HG03571 (cell line): ENCODE data around the gene GJD3.
"Not testable (repeated sequence)": the region's sequence is repeated elsewhere in the genome, so short reads cannot be mapped to it uniquely, and the experiment has no call there.

Experiments
- ATAC-seq: cut with Tn5 transposase; IDR thresholded peaks from one replicate; pipeline ENCODE4 v1.9.1; 2021; ENCODE audit not compliant: unreplicated experiment

Gene GJD3, protein sequence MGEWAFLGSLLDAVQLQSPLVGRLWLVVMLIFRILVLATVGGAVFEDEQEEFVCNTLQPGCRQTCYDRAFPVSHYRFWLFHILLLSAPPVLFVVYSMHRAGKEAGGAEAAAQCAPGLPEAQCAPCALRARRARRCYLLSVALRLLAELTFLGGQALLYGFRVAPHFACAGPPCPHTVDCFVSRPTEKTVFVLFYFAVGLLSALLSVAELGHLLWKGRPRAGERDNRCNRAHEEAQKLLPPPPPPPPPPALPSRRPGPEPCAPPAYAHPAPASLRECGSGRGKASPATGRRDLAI

DNA sequence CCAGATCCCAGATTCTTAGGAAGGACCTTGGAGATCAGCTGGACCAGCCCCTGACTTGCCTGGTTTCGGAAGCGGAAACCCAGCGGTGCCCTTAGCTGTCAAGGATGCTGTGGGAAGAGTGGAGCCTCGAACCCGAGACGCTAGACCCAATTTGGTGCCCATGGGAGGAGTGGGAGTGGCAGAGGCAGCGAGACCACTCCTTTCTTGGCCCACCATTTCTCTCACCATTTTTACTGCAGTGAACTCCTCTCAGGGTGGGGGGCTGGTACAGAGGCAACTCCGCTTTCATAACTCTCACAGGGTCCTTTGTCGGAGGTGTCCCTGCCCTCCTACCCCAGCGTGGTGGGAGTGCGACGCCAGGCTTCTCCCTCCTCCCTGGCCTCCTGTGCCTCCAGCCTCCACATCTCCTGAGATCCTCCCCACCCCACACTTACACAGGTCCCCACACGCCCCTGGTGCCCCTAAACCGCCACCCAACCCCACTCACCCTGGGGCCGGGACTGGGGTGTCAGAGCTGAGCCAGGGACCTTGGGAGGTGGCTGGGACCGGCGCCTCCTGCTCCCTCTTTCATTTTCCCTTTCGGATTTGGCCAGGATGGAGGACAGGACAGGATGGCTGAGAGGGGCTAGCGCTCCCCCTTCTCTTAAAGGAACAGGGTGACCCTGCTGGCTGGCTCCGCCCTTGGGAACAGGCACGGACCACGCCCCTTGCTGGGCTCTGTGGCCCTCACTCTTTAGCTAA lies at the start of gene GJD3:
GJD3 (minus strand) TSS at position 617 of the 741 bp plus-strand sequence. CDS start 922 bp downstream, outside the sequence.
- ATAC-seq: no peak

DNA sequence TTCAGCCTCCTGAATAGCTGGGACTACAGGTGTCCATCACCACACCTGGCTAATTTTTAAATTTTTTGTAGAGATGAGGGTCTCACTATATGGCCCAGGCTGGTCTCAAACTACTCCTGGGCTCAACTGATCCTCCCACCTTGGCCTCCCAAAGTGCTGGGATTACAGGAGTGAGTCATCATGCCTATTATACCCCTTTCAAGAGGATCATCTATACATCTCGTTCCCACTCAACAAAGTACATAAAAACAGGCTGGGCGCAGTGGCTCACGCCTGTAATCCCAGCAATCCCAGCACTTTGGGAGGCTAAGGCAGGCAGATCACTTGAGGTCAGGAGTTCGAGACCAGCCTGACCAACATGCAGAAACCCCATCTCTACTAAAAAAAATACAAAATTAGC lies 49.8 kb upstream of the GJD3 start:
- not testable (repeated sequence) for ATAC-seq

DNA sequence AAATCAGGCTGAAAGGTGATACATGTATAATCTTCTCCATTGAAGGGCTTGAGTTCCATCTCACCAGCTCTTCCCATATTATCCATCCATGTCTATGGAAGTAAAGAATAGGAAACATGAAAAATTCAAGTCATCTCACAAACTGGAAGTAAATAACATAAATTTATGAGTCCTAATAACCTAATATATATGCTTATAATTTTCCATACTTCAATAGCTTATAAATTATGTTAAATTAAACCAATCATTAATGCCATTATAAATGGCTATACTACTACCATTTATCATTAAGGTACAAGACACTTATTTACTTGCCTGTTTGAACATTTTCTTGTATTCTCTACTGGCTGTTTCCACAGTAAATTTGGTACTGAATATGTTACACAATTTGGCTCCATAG lies 48.3 kb upstream of the GJD3 start:
- ATAC-seq: no peak

DNA sequence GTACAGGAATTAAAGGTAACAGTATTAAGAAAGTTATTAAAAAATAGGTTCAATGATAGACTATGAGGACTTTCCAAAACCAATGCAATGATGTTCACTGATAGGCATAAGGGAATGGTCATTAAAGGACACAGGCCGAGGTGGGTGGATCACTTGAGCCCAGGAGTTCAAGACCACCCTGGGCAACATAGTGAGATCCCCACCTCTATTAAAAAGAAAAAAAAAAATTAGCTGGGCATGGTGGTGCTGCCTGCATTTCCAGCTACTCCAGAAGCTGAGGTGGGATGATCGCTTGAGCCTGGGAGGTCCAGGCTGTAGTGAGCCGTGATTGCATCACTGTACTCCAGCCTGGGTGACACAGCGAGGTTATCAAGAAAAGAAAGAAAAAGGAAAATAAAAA lies 47.3 kb upstream of the GJD3 start:
- ATAC-seq: no peak

GRCh38 chr17:40410082-40410481 lies 45.5 kb upstream of the GJD3 start:
- ATAC-seq: no peak

DNA sequence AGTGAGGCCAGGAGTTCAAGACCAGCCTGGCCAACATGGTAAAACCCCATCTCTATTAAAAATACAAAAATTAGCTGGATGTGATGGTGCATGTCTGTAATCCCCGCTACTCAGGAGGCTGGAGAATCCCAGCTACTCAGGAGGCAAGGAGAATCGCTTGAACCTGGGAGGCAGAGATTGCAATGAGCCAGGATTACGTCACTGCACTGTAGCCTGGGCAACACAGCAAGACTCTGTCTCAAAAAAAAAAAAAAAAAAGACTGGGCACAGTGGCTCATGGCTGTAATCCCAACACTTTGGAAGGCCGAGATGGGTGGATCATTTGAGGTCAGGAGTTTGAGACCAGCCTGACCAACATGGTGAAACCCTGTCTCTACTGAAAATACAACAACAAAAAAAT lies 45.0 kb upstream of the GJD3 start:
- ATAC-seq: not testable (repeated sequence)

DNA sequence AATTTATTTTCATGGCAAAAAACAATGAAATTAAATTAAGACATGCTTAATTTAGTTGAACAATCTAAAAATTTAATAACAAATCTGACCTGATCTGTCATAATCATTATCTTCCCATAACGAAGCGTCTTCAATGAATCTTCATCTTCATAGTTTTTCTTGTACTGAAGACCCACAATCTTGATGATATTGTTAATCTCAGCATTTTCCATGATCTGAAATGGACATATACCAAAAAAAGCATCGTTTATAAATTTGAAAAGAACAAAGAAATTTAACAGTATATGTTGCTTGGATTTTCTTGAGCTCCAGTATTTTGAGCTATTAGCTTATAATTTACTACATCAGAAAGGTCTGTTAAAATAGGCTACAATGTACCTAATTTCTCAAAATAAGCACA lies 42.9 kb upstream of the GJD3 start:
- ATAC-seq: no peak

- no peak for ATAC-seq
Measured at GRCh38 chr17:40404003-40404402, 39.5 kb upstream of the GJD3 start.

DNA sequence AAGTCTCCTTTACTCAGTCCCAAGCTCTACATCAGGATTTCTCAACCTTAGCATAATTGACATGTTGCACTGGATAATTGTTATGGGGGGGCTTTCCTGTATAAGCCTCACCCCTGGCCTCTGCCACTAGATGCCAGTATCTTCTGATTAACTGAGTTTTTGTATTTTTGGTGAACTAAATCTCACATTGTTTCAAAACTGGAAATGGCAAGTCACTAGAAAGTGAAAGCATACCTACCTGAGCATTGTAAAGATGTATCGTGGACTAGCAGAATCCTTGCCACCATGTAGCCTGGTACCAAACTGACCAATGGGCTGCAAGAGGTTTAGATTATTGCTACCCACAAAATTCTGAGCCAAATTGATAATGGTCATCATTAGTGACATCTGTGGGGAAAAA lies 38.1 kb upstream of the GJD3 start:
- ATAC-seq: no peak

GRCh38 chr17:40399185-40399584 lies 34.6 kb upstream of the GJD3 start:
- no peak for ATAC-seq

GRCh38 chr17:40386555-40386954 lies 22.0 kb upstream of the GJD3 start:
- not testable (repeated sequence) for ATAC-seq

DNA sequence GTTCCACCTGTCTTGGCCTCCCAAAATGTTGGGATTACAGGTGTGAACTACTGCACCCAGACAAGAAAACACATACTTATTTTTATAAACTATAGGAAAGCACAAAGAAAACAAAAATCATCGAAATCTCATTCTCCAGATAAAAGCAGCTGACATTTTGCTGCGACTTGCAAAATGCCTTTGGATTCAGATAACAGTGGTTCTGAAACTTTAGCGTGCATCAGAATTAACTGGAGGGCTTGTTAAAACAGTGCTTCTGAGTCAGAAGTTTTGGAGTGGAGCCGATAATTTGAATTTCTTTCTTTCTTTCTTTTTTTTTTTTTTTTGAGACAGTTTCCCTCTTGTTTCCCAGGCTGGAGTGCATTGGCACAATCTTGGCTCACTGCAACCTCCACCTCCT lies 17.7 kb upstream of the GJD3 start:
- no peak for ATAC-seq

- ATAC-seq: no peak
Measured at GRCh38 chr17:40378966-40379365, 14.4 kb upstream of the GJD3 start.

DNA sequence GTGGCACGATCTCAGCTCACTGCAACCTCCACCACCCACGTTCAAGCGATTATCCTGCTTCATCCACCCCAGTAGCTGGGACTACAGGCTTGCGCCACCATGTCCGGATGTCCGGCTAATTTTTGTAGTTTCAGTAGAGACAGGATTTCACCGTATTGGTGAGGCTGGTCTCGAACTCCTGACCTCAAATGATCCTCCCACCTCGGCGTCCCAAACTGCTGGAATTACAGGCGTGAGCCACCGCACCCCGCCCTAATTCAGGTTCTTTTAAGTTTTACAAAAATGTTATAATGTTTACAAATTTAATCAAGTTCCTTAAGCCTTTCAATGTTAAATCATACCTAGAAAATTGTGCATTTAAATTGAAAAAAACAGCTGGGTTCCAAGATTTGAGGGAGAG lies 13.3 kb upstream of the GJD3 start:
- ATAC-seq: no peak

DNA sequence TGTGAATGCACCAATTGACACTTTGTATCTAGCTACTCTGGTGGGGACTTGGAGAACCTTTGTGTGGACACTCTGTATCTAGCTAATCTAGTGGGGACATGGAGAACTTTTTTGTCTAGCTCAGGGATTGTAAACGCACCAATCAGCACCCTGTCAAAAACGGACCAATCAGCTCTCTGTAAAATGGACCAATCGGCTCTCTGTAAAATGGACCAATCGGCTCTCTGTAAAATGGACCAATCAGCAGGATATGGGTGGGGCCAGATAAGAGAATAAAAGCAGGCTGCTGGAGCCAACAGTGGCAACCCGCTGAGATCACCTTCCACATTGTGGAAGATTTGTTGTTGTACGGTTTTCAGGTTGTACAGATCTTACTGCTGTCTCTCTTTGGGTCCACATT lies 12.0 kb upstream of the GJD3 start:
- ATAC-seq: not testable (repeated sequence)

- not testable (repeated sequence) for ATAC-seq
Measured at GRCh38 chr17:40375786-40376185, 11.2 kb upstream of the GJD3 start.

DNA sequence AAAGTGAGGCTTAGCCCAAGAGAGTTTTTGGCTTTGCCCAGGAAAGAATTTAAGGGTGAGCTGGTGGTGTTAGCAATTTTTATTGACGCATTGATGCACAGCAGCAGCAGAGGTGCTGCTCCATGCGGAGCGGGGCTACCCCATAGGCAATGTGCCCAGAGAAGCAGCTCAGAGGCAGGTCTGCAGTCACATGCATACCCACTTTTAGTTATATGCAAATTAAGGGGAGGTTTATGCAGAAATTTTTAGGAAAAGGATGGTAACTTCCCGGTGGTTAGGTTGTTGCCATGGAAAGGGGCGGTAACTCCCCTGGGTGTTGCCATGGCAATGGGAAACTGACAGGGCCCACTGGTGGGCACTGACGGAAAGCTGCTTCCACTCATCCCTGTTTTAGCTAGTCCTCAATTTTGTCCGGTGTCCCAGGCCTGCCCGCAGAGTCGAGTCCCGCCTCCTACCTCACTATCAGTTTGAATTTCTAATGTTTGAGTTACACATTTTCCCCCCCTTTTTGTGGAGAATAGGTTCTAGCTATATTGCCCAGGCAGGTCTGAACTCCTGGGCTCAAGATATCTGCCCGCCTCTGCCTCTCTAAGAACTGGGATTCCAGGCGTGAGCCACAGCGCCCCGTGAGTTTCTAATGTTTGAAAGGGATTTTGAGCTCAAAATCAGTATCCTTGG lies 10.4 kb upstream of the GJD3 start:
- ATAC-seq: no peak

- no peak for ATAC-seq
Measured at GRCh38 chr17:40373999-40374398, 9.5 kb upstream of the GJD3 start.

GRCh38 chr17:40373324-40373723 lies 8.8 kb upstream of the GJD3 start:
- ATAC-seq: no peak

DNA sequence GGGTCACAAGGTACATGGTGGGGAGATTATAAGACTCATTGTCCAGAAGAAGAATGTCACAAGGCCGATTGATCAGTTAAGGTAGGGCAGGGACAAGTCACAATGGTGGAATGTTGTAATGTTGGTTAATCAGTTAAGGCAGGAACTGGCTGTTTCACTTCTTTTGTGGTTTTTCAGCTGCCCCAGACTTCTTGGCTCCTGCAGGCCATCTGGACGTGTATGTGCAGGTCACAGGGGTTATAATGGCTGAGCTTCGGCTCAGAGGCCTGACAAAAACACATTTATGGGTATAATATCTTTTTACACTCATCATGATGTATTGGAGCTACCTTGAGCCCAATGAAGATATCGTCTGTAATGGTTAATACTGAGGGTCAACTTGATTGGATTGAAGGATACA lies 8.1 kb upstream of the GJD3 start:
- not testable (repeated sequence) for ATAC-seq

- ATAC-seq: no peak
Measured at GRCh38 chr17:40372031-40372430, 7.5 kb upstream of the GJD3 start.
